HG03066 (cell line): ENCODE results near the gene LMNB1.
"Not testable (repeated sequence)": the region's sequence is repeated elsewhere in the genome, so short reads cannot be mapped to it uniquely, and the experiment has no call there.

Experiments
- ATAC-seq: cut with Tn5 transposase; IDR thresholded peaks from one replicate; pipeline ENCODE4 v1.9.1; 2021; ENCODE audit warnings: low read depth; ENCODE audit not compliant: unreplicated experiment

The LMNB1 gene

GRCh38 chr5:126816649-126817048 lies 39.7 kb downstream of the LMNB1 start:
- ATAC-seq: no peak

- no peak for ATAC-seq
Measured at GRCh38 chr5:126818736-126819135, 41.8 kb downstream of the LMNB1 start.

GRCh38 chr5:126819253-126819652 lies 42.3 kb downstream of the LMNB1 start:
- ATAC-seq: no peak

- ATAC-seq: no peak
Measured at GRCh38 chr5:126826619-126827215, 49.8 kb downstream of the LMNB1 start.

- no peak for ATAC-seq
Measured at GRCh38 chr5:126829098-126829497, 52.2 kb downstream of the LMNB1 start.

GRCh38 chr5:126830061-126830460 lies 53.1 kb downstream of the LMNB1 start:
- no peak for ATAC-seq

- ATAC-seq: no peak
Measured at GRCh38 chr5:126831156-126831555, 54.2 kb downstream of the LMNB1 start.

GRCh38 chr5:126836778-126837177 lies 59.8 kb downstream of the LMNB1 start:
- no peak for ATAC-seq

- no peak for ATAC-seq
Measured at GRCh38 chr5:126837242-126837641, 60.3 kb downstream of the LMNB1 start.

- no peak for ATAC-seq
Measured at GRCh38 chr5:126837906-126838539, 61.1 kb downstream of the LMNB1 start.

- not testable (repeated sequence) for ATAC-seq
Measured at GRCh38 chr5:126839407-126839806, 62.5 kb downstream of the LMNB1 start.

GRCh38 chr5:126843375-126843774 lies 66.4 kb downstream of the LMNB1 start:
- not testable (repeated sequence) for ATAC-seq

- peak; percentile 90 for ATAC-seq
Measured at GRCh38 chr5:126845470-126846070, 68.6 kb downstream of the LMNB1 start.

GRCh38 chr5:126846344-126846743 lies 69.4 kb downstream of the LMNB1 start:
- no peak for ATAC-seq

- no peak for ATAC-seq
Measured at GRCh38 chr5:126846744-126847455, 70.0 kb downstream of the LMNB1 start.

- ATAC-seq: no peak
Measured at GRCh38 chr5:126847456-126847820, 70.5 kb downstream of the LMNB1 start.

GRCh38 chr5:126847826-126848251 lies 70.9 kb downstream of the LMNB1 start:
- ATAC-seq: no peak

- no peak for ATAC-seq
Measured at GRCh38 chr5:126848253-126848652, 71.3 kb downstream of the LMNB1 start.

GRCh38 chr5:126849101-126849678 lies 72.3 kb downstream of the LMNB1 start:
- no peak for ATAC-seq

- no peak for ATAC-seq
Measured at GRCh38 chr5:126851501-126852011, 74.6 kb downstream of the LMNB1 start.

- peak; percentile 77 for ATAC-seq
Measured at GRCh38 chr5:126852091-126852571, 75.2 kb downstream of the LMNB1 start.
